ENCODE data around the gene CCDC77. TPM values are rescaled to one million over a fixed set of nuclear protein-coding genes. Genes with fewer than 3 reads are reported as not detected.

The CCDC77 gene
- total and polyA plus RNA-seq, 2 donors (not counting 3 experiments of a cell fraction or from before 2014, with no cell fraction given) = 4.1 to 12.9 TPM

DNA sequence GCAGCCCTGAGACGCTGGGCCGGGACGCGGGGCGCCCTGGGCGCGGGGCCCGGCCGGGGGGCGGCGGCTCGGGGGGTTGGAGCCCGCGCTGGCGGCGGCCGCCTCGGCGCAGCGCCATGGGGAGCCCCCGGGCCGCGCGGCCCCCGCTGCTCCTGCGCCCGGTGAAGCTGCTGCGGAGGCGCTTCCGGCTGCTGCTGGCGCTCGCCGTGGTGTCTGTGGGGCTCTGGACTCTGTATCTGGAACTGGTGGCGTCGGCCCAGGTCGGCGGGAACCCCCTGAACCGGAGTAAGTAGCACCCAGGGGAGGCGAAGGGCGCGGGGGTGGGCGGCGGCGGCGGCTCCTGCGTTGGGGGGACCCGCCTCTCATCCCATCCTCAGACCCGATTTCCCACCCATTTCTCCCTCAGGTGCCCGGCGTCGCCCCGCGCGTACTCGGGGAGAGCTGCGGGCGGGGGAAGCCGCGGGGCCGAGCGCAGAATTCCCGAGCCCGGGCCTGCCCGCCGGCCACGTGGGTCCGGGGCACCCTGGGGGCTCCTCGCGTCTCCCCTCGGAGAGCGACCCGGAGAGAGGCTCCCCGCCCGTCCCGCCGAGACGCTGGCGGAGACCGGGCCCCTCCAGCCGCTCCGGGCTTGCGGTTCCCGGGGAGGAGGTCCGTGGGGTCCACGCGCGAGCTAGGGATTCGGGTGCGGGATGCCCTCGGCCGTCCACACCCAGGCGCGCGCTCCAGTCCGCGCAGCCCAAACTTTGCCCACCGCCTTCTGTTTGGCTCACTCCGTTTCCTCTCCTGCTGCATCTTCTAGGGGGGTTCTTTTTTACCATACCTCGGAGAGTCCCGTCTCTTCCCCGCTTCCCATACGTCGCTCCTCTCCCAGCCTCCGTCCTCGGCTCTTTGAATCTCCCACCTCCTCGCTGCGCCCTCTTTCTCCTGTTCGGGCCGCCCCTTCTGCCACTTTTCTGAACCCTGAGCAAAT is 59.1 kb downstream of the CCDC77 start:
- ChIA-PET CTCF (interaction anchor here (2.2 to 3.1 kb wide), 2 partner anchors 7 to 18 kb away, joined by 8 to 12 read pairs; no protein-coding TSS in a partner anchor), POLR2A (no interaction called here)
- Histone ChIP-seq H3K9ac (replicated peaks; ENCODE audit: extremely low read depth, insufficient read depth, low read length) (no peak overlapping the region), H3K4me2 (ENCODE audit: insufficient read depth, low read length) (no peak overlapping the region), H4K20me1 (replicated peaks; ENCODE audit: control insufficient read depth, extremely low read depth, insufficient read depth, low read length) (no peaks in the 10 kb centered on the region), H3K79me2 (ENCODE audit: control insufficient read depth, insufficient read depth, low read length) (no peaks in the 10 kb centered on the region), H3K36me3 (ENCODE audit: control insufficient read depth in 2 of 2, extremely low read depth in 1 of 2, insufficient read depth in 2 of 2, low read length in 2 of 2) (no peaks in the 10 kb centered on the region), H2AFZ (ENCODE audit: low read depth, low read length) (no peak overlapping the region), H3K4me1 (ENCODE audit: control insufficient read depth, extremely low read depth, insufficient read depth, low read length) (no peaks in the 10 kb centered on the region), H3K4me3 (replicated peaks in 1 of 3; ENCODE audit: insufficient read depth in 1 of 3, low read depth in 1 of 3, low read length in 3 of 3) (peak overlapping the region in 1 of 3 experiments; percentile 31), H3K9me3 (replicated peaks; ENCODE audit: control insufficient read depth, insufficient read depth, low read length) (no peaks in the 10 kb centered on the region), H3K27ac (ENCODE audit: insufficient read depth, low read depth, low read length) (no peak overlapping the region), H3K9me1 (replicated peaks; ENCODE audit: control insufficient read depth, extremely low read depth, insufficient read depth, low read length) (no peaks in the 10 kb centered on the region), H3K27me3 (ENCODE audit: control insufficient read depth in 2 of 2, insufficient read depth in 2 of 2, low read length in 2 of 2) (peaks cover 64 to 80% of the 10 kb centered on the region in 2 experiments)
- TF ChIP-seq EZH2 (IDR thresholded peaks at IDR 0.05; ENCODE audit: borderline replicate concordance, low read depth, low read length, severe bottlenecking) (peak; percentile 93), POLR2AphosphoS5 (IDR thresholded peaks at IDR 0.05; ENCODE audit: insufficient read depth, low read depth, low read length) (no peak)
- FAIRE-seq (no peak), DNase-seq (ENCODE audit: low read depth, low spot score) (no peak)
- intact Hi-C loops (cut with micrococcal nuclease) = no loop called here
- dilution Hi-C loops (cut with MboI; ENCODE audit: extremely low pct_ligation_motif_present, low sequenced_read_pairs) = no loop called here
- BruUV-seq (replicated peaks) = no TSS peak

DNA sequence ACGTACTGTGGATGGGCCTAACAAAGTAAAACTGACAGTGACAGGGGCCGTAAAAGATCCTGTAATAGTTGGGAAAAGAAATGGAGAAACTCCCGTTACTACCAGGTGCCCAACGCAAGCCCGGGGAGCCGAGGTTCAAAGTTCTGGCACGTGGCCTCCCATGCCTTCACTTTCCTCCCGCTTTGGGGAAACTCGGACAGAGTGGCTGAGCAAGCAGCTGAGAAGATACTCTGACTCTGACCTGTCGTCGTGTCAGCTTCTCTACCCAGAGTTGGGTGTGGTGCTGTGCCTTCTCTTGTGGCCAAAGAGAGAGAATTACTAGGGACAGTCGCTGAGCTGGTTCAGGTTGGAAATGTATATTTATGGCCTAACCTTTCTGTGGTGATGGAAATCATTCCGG is 60.0 kb downstream of the CCDC77 start:
- TF ChIP-seq FOS (IDR thresholded peaks at IDR 0.05; ENCODE audit: borderline replicate concordance, insufficient read depth, low read length) (no peak), EZH2 (IDR thresholded peaks at IDR 0.05; ENCODE audit: borderline replicate concordance, low read depth, low read length, severe bottlenecking) (no peak), CTCF (IDR thresholded peaks at IDR 0.05; ENCODE audit: extremely low read depth in 1 of 2, insufficient read depth in 1 of 2, low read depth in 1 of 2, low read length in 2 of 2) (no peak), GATA2 (IDR thresholded peaks at IDR 0.05; ENCODE audit: insufficient read depth, insufficient read length, low read depth, low read length) (no peak), MAX (IDR thresholded peaks at IDR 0.05; ENCODE audit: insufficient read depth, insufficient read length) (no peak), POLR2A (IDR thresholded peaks at IDR 0.05; ENCODE audit: low read depth, low read length) (no peak), POLR2AphosphoS5 (IDR thresholded peaks at IDR 0.05; ENCODE audit: insufficient read depth, low read depth, low read length) (no peak), MYC (IDR thresholded peaks at IDR 0.05; ENCODE audit: low read depth, low read length) (no peak), JUN (IDR thresholded peaks at IDR 0.05; ENCODE audit: borderline replicate concordance, insufficient read depth, insufficient read length, low read depth) (no peak)
- ChIA-PET CTCF (interaction anchor here (2.2 to 3.1 kb wide), 2 partner anchors 8 to 19 kb away, joined by 8 to 12 read pairs; no protein-coding TSS in a partner anchor), POLR2A (no interaction called here)
- H3K4me1 ChIP-seq (ENCODE audit: control insufficient read depth, extremely low read depth, insufficient read depth, low read length) = no peaks in the 10 kb centered on the region
- H3K9me1 ChIP-seq (replicated peaks; ENCODE audit: control insufficient read depth, extremely low read depth, insufficient read depth, low read length) = no peaks in the 10 kb centered on the region
- no peak overlapping the region for H3K4me3 ChIP-seq (replicated peaks in 1 of 3; ENCODE audit: insufficient read depth in 1 of 3, low read depth in 1 of 3, low read length in 3 of 3)
- H3K4me2 ChIP-seq (ENCODE audit: insufficient read depth, low read length) = no peak overlapping the region
- dilution Hi-C loops (cut with MboI; ENCODE audit: extremely low pct_ligation_motif_present, low sequenced_read_pairs) (no loop called here), intact Hi-C loops (cut with micrococcal nuclease) (no loop called here)
- H3K27me3 ChIP-seq (ENCODE audit: control insufficient read depth in 2 of 2, insufficient read depth in 2 of 2, low read length in 2 of 2) = peaks cover 66 to 73% of the 10 kb centered on the region in 2 experiments
- no peaks in the 10 kb centered on the region for H4K20me1 ChIP-seq (replicated peaks; ENCODE audit: control insufficient read depth, extremely low read depth, insufficient read depth, low read length)
- no peak overlapping the region for H2AFZ ChIP-seq (ENCODE audit: low read depth, low read length)
- no peaks in the 10 kb centered on the region for H3K9me3 ChIP-seq (replicated peaks; ENCODE audit: control insufficient read depth, insufficient read depth, low read length)
- DNase-seq (ENCODE audit: low read depth, low spot score) (no peak), FAIRE-seq (peak; percentile 18)
- no peak overlapping the region for H3K9ac ChIP-seq (replicated peaks; ENCODE audit: extremely low read depth, insufficient read depth, low read length)
- H3K79me2 ChIP-seq (ENCODE audit: control insufficient read depth, insufficient read depth, low read length) = no peaks in the 10 kb centered on the region
- no peak overlapping the region for H3K27ac ChIP-seq (ENCODE audit: insufficient read depth, low read depth, low read length)
- no TSS peak for BruUV-seq (replicated peaks)
- no peaks in the 10 kb centered on the region for H3K36me3 ChIP-seq (ENCODE audit: control insufficient read depth in 2 of 2, extremely low read depth in 1 of 2, insufficient read depth in 2 of 2, low read length in 2 of 2)
